ENCODE results near the gene THSD7B. TPM values are rescaled to one million over a fixed set of nuclear protein-coding genes. Genes with fewer than 3 reads are reported as not detected.

THSD7B gene
- total and polyA plus RNA-seq, 4 donors, result 3.9 to 10.8 (median 4.0) TPM

DNA sequence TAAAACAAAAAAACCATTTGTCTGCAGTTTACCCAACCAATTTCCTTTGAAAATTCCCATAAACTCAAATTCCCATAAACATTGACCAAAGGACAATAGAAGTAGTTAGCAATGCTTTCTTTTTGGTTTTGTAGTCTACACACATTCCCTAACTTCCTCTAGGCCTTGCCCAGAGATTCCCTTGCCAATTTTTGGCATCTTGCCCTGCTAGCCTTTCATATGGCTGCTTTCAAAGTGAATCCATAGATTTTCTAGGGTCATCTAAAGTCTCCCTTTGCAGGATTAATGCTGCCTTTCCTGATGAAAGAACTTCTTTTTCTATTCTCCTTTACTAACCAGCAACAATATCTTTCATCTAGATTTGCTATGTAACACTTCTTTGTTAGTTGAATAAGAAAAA lies 33.4 kb downstream of the THSD7B start:
- H3K27ac ChIP-seq (ENCODE audit: low read depth, low read length), result no peak overlapping the region
- H3K4me3 ChIP-seq (ENCODE audit: low read depth, low read length), result no peak overlapping the region
- H3K27me3 ChIP-seq (ENCODE audit: control insufficient read depth, insufficient read depth, low read length), result no peaks in the 10 kb centered on the region
- H3K36me3 ChIP-seq (ENCODE audit: control insufficient read depth, insufficient read depth, low read length), result no peaks in the 10 kb centered on the region
- DNase-seq (ENCODE audit: low read depth in 4 of 6, low spot score in 6 of 6), result peak in 5 of 6 donors; percentile 12 to 74 (median 32)
- no peaks in the 10 kb centered on the region for H3K9me3 ChIP-seq (ENCODE audit: control insufficient read depth, insufficient read depth, low read length)
- no peaks in the 10 kb centered on the region for H3K4me1 ChIP-seq (ENCODE audit: control insufficient read depth, insufficient read depth, low read length)

DNA sequence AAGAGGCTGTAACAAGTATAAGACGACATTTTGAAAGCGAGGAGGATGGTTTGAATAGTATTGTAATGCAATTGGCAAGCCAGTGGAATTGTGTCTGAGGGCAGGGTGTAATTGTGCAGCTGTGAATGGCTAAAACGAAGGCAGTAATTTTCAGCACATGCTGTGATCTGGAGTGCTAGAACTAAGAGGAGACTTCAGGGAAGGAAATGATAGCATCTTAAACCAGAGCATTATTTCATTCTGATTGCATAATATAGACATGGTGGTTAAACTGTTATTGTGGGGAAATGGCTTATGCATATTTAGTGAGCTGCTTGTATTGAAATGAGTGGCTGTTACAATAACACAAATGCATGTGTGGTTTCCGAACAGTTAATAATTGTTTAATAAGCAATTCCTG lies 36.3 kb downstream of the THSD7B start:
- peak in 2 of 6 donors; percentile 37 to 75 for DNase-seq (ENCODE audit: low read depth in 4 of 6, low spot score in 6 of 6)
- Histone ChIP-seq H3K27ac (ENCODE audit: low read depth, low read length) (no peak overlapping the region), H3K36me3 (ENCODE audit: control insufficient read depth, insufficient read depth, low read length) (no peaks in the 10 kb centered on the region), H3K4me3 (ENCODE audit: low read depth, low read length) (no peak overlapping the region), H3K9me3 (ENCODE audit: control insufficient read depth, insufficient read depth, low read length) (no peaks in the 10 kb centered on the region), H3K4me1 (ENCODE audit: control insufficient read depth, insufficient read depth, low read length) (no peaks in the 10 kb centered on the region), H3K27me3 (ENCODE audit: control insufficient read depth, insufficient read depth, low read length) (no peaks in the 10 kb centered on the region)
- WGBS (ENCODE audit: insufficient coverage), result 38% methylated on average over 3 of the region's 4 CpGs

DNA sequence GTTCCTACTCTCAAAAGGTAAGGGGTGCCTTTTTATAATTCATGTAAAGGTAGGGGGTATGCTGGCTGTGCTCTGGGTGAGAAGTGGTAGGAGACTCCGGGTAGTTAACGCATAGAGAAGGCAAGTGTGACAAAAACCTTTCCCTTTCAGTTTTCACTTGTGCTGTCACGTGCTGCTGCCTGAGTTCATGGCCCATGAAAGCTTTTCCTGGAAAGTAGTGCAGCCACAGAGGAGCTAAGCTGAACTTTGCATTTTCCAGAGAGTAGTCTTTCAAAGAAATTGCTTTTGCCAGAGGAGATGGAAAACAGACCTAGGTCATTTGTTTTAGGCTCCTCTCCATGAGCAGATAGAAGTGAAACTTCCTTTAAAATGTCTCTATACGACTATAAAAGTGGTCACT lies 44.7 kb downstream of the THSD7B start:
- Histone ChIP-seq H3K4me3 (ENCODE audit: low read depth, low read length) (no peak overlapping the region), H3K36me3 (ENCODE audit: control insufficient read depth, insufficient read depth, low read length) (no peaks in the 10 kb centered on the region), H3K9me3 (ENCODE audit: control insufficient read depth, insufficient read depth, low read length) (no peaks in the 10 kb centered on the region), H3K27me3 (ENCODE audit: control insufficient read depth, insufficient read depth, low read length) (no peaks in the 10 kb centered on the region), H3K4me1 (ENCODE audit: control insufficient read depth, insufficient read depth, low read length) (no peaks in the 10 kb centered on the region), H3K27ac (ENCODE audit: low read depth, low read length) (no peak overlapping the region)
- WGBS (ENCODE audit: insufficient coverage), result 73% methylated on average over 3 of the region's 4 CpGs
- peak in 2 of 6 donors; percentile 2 to 39 for DNase-seq (ENCODE audit: low read depth in 4 of 6, low spot score in 6 of 6)

DNA sequence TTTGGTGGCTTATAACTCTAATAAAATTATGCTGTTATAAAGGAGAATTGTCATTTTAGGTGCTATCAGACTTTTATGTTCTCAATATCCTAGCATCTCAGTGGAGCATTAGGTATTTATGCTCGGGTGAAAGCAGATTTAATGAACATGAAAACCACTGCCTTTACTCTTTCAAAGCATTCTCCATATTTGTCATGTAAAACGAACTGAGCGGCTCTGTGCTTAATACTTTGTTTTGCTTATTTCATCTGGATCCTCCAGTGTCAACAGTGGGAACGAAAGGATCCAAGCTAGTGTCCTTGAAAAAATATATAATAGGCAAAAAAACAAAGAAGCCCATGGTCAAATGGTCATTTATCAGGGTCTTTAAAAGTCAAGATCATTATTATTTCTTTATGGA lies 53.5 kb downstream of the THSD7B start:
- Histone ChIP-seq H3K36me3 (ENCODE audit: control insufficient read depth, insufficient read depth, low read length) (no peaks in the 10 kb centered on the region), H3K9me3 (ENCODE audit: control insufficient read depth, insufficient read depth, low read length) (no peaks in the 10 kb centered on the region), H3K27ac (ENCODE audit: low read depth, low read length) (no peak overlapping the region), H3K4me1 (ENCODE audit: control insufficient read depth, insufficient read depth, low read length) (no peaks in the 10 kb centered on the region), H3K4me3 (ENCODE audit: low read depth, low read length) (no peak overlapping the region), H3K27me3 (ENCODE audit: control insufficient read depth, insufficient read depth, low read length) (no peaks in the 10 kb centered on the region)
- WGBS (ENCODE audit: insufficient coverage), result no CpG with 5 or more reads among the region's 4 CpGs
- DNase-seq (ENCODE audit: low read depth in 4 of 6, low spot score in 6 of 6), result no peak

DNA sequence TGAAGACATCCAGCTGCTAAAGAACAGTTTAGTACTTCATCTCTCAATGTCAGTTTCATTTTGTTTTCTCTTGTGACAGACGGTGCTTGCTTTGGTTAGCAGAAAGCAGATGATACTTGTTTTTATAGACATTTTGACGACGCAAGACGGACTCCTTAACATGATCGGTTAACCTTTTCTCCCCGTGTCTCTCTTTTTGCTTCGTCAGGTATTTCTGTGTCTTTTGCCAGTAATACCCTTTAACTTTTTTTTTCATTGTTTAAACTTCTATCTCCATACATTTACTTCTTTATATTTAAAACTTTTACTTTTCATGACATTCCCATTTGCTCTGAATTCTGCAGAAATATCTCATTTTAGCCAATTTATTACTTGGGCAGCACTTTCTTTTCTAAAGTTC lies 57.9 kb downstream of the THSD7B start:
- DNase-seq (ENCODE audit: low read depth in 4 of 6, low spot score in 6 of 6), result no peak
- Histone ChIP-seq H3K4me1 (ENCODE audit: control insufficient read depth, insufficient read depth, low read length) (no peaks in the 10 kb centered on the region), H3K27ac (ENCODE audit: low read depth, low read length) (no peak overlapping the region), H3K36me3 (ENCODE audit: control insufficient read depth, insufficient read depth, low read length) (no peaks in the 10 kb centered on the region), H3K27me3 (ENCODE audit: control insufficient read depth, insufficient read depth, low read length) (no peaks in the 10 kb centered on the region), H3K9me3 (ENCODE audit: control insufficient read depth, insufficient read depth, low read length) (no peaks in the 10 kb centered on the region), H3K4me3 (ENCODE audit: low read depth, low read length) (no peak overlapping the region)
- 69% methylated on average over 6 of the region's 7 CpGs for WGBS (ENCODE audit: insufficient coverage)

DNA sequence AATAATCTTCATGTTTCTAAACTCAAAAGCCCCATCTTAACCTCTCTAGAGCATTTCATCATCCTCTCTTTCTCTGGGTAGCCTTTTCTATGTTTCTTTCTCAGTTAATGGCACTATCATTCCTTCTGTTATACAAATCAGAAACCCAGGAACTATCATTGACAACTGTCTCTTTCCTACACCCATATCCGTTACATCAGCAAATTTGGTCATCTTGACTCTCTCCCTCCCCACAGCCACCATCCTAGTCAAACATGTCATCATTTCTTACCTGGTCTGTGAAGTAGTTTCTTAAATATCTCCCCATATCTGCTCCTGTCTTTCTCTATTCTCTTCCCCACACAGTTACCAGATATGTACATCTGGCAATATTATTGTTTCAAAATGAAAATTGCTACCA lies 62.8 kb downstream of the THSD7B start:
- Histone ChIP-seq H3K9me3 (ENCODE audit: control insufficient read depth, insufficient read depth, low read length) (no peaks in the 10 kb centered on the region), H3K27ac (ENCODE audit: low read depth, low read length) (no peak overlapping the region), H3K27me3 (ENCODE audit: control insufficient read depth, insufficient read depth, low read length) (no peaks in the 10 kb centered on the region), H3K4me3 (ENCODE audit: low read depth, low read length) (no peak overlapping the region), H3K4me1 (ENCODE audit: control insufficient read depth, insufficient read depth, low read length) (no peaks in the 10 kb centered on the region), H3K36me3 (ENCODE audit: control insufficient read depth, insufficient read depth, low read length) (no peaks in the 10 kb centered on the region)
- 100% methylated on average over 1 of the region's 1 CpG for WGBS (ENCODE audit: insufficient coverage)
- no peak for DNase-seq (ENCODE audit: low read depth in 4 of 6, low spot score in 6 of 6)

DNA sequence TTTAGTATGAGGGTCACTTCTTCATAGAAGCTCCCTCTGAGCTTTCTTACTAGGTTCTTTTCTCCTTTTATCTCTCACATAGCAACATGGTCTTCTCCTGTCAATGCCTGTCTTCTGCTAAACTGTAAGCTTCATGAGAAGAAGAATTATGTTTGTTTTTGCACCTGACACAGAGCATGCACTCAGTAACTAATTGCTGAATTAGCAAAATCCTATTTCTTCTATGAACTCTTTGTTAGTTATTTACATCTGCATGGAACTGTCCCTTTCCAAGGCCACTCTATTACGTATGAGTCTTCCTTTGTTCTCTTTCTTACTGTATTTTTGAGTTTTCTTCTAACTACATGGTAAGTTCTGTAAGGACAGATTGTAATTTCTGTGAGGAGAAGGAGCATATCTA lies 63.4 kb downstream of the THSD7B start:
- Histone ChIP-seq H3K27me3 (ENCODE audit: control insufficient read depth, insufficient read depth, low read length) (no peaks in the 10 kb centered on the region), H3K36me3 (ENCODE audit: control insufficient read depth, insufficient read depth, low read length) (no peaks in the 10 kb centered on the region), H3K9me3 (ENCODE audit: control insufficient read depth, insufficient read depth, low read length) (no peaks in the 10 kb centered on the region), H3K27ac (ENCODE audit: low read depth, low read length) (no peak overlapping the region), H3K4me3 (ENCODE audit: low read depth, low read length) (no peak overlapping the region), H3K4me1 (ENCODE audit: control insufficient read depth, insufficient read depth, low read length) (no peaks in the 10 kb centered on the region)
- DNase-seq (ENCODE audit: low read depth in 4 of 6, low spot score in 6 of 6), result no peak
- no CpG with 5 or more reads among the region's 1 CpG for WGBS (ENCODE audit: insufficient coverage)

DNA sequence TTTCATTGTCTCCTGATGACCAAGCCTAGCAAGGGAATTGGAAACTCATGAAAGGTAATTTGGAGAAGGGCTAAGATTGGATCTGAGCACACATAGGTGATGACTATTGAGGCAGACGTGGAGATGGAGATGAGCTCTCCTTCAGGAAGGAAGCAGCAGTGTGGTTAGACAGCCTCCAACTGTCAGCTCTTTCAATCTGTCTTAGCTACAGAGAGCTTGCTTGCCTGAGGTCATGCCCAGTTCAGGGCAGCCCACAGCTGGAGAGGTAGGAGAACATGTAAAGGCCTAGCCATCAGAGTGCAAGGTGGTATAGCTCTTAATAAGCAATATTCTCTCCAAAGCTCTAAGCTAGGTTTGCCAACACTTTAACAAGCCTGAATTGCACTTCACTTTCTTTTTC lies 79.2 kb downstream of the THSD7B start:
- Histone ChIP-seq H3K4me3 (ENCODE audit: low read depth, low read length) (no peak overlapping the region), H3K4me1 (ENCODE audit: control insufficient read depth, insufficient read depth, low read length) (no peaks in the 10 kb centered on the region), H3K27ac (ENCODE audit: low read depth, low read length) (no peak overlapping the region), H3K36me3 (ENCODE audit: control insufficient read depth, insufficient read depth, low read length) (no peaks in the 10 kb centered on the region), H3K9me3 (ENCODE audit: control insufficient read depth, insufficient read depth, low read length) (no peaks in the 10 kb centered on the region), H3K27me3 (ENCODE audit: control insufficient read depth, insufficient read depth, low read length) (no peaks in the 10 kb centered on the region)
- DNase-seq (ENCODE audit: low read depth in 4 of 6, low spot score in 6 of 6), result no peak
- 90% methylated on average over 1 of the region's 1 CpG for WGBS (ENCODE audit: insufficient coverage)

DNA sequence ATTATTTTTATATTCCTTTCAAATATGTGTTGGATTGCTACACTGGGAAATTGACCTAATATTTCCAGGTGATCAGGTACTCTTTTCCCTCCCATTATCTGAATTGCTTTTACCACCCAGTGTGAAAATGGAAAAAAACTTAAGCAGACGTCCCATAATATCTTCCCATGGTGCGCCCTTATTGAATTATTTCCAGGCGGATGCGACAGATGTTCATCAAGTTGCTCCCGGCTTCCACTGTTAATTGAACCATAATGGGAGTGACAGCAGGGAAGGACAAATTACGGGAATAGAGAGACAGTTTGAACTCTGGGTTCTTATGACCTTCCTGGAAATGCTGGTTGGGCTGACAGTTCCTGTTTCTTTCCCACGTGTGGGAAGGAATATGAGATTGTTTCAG lies 93.3 kb downstream of the THSD7B start:
- DNase-seq (ENCODE audit: low read depth in 4 of 6, low spot score in 6 of 6), result peak in 2 of 6 donors; percentile 21 to 77
- Histone ChIP-seq H3K36me3 (ENCODE audit: control insufficient read depth, insufficient read depth, low read length) (no peaks in the 10 kb centered on the region), H3K9me3 (ENCODE audit: control insufficient read depth, insufficient read depth, low read length) (no peaks in the 10 kb centered on the region), H3K4me3 (ENCODE audit: low read depth, low read length) (no peak overlapping the region), H3K27me3 (ENCODE audit: control insufficient read depth, insufficient read depth, low read length) (no peaks in the 10 kb centered on the region), H3K4me1 (ENCODE audit: control insufficient read depth, insufficient read depth, low read length) (no peaks in the 10 kb centered on the region), H3K27ac (ENCODE audit: low read depth, low read length) (no peak overlapping the region)
- 67% methylated on average over 1 of the region's 7 CpGs for WGBS (ENCODE audit: insufficient coverage)

DNA sequence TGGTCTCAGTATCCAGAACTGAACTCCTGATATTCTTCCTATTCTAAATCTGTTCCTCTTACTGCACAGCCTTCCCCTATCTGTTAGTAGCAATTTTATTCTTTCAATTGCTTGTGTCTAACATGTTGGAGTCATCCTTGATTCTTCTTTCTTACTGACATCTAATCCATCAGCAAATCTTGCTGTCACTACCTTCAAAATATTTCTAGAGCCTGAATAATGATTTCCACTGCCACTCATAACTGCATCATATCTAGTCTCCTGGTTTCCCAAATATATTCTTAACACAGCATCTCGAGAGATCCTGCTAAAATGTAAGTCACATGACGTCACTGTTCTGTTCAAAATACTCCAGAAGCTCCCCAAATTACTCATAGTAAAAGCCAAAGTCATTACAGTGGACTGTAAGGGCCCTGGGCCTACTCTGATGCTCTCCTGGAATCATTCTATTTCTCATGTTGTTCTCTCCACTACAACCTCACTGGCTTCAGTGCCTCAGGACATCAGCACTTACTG lies 95.2 kb downstream of the THSD7B start:
- Histone ChIP-seq H3K27me3 (ENCODE audit: control insufficient read depth, insufficient read depth, low read length) (no peaks in the 10 kb centered on the region), H3K36me3 (ENCODE audit: control insufficient read depth, insufficient read depth, low read length) (no peaks in the 10 kb centered on the region), H3K4me3 (ENCODE audit: low read depth, low read length) (no peak overlapping the region), H3K9me3 (ENCODE audit: control insufficient read depth, insufficient read depth, low read length) (no peaks in the 10 kb centered on the region), H3K4me1 (ENCODE audit: control insufficient read depth, insufficient read depth, low read length) (no peaks in the 10 kb centered on the region), H3K27ac (ENCODE audit: low read depth, low read length) (no peak overlapping the region)
- no peak for DNase-seq (ENCODE audit: low read depth in 4 of 6, low spot score in 6 of 6)
- WGBS (ENCODE audit: insufficient coverage), result 85% methylated on average over 2 of the region's 2 CpGs

Data from spinal cord (tissue), 10 donors.